Thyroid gland (tissue), 4 donors: ENCODE results near the gene TSPAN17. TPM values are rescaled to one million over a fixed set of nuclear protein-coding genes. Genes with fewer than 3 reads are reported as not detected.

ENCODE experiments used
- DNase-seq, 2 donors: peaks; one replicate each; pipeline ENCODE4 v3.0.0-alpha.2; 2019
- H3K27ac ChIP-seq, 3 donors: fragments of 200-600 bp; sonication (generic); 1 replicate in 2 of 3; 2 replicates in 1 of 3; pipeline ENCODE4 v1.5.1; 2016 to 2019; ENCODE audit warnings: mild to moderate bottlenecking in 1 of 3, moderate library complexity in 1 of 3
- H3K27me3 ChIP-seq: fragments of 200-600 bp; sonication (generic); one replicate; pipeline ENCODE4 v1.5.1; 2019
- H3K36me3 ChIP-seq, 2 donors: fragments of 200-600 bp; sonication (generic); one replicate each; pipeline ENCODE4 v1.5.1; 2016 to 2019
- H3K4me1 ChIP-seq, 2 donors: fragments of 200-600 bp; sonication (generic); one replicate each; pipeline ENCODE4 v1.5.1; 2017 to 2019
- H3K4me3 ChIP-seq, 3 donors: fragments of 200-600 bp; sonication (generic); replicated peaks in 1 of 3; 1 replicate in 2 of 3; 2 replicates in 1 of 3; pipeline ENCODE4 v1.5.1; 2016; ENCODE audit warnings: mild to moderate bottlenecking in 1 of 3
- H3K9me3 ChIP-seq: fragments of 200-600 bp; sonication (generic); one replicate; pipeline ENCODE4 v1.5.1; 2017
- CTCF ChIP-seq, 6 experiments: fragments of 200-600 bp in 3 of 6; fragments of 450-650 bp in 3 of 6; sonication (generic) in 3 of 6; IDR thresholded peaks; one replicate each; pipeline ENCODE4 v1.5.1; 2016 to 2019; ENCODE audit warnings: antibody characterized with exemption in 6 of 6, mild to moderate bottlenecking in 2 of 6, inconsistent platforms in 1 of 6, moderate library complexity in 1 of 6
- POLR2A ChIP-seq, 2 donors: fragments of 450-650 bp; IDR thresholded peaks; one replicate each; pipeline ENCODE4 v1.6.1; 2017; ENCODE audit warnings: antibody characterized with exemption in 2 of 2, mild to moderate bottlenecking in 2 of 2, moderate library complexity in 1 of 2
- WGBS, 2 donors: methylation state at CpG; one replicate each; pipeline ENCODE4 v1.1.5; 2017; 5-methylcytosine and 5-hydroxymethylcytosine counted together
- intact Hi-C: fragments of 100-400 bp; cut with DNase I; formaldehyde crosslinking; loops from one replicate; pipeline ENCODE4 v1.15.1; 2023
- total RNA-seq, 4 donors: library from RNA; depleted of rRNA; stranded (reverse); fragments of >200 nt; gene quantifications; one replicate each; pipeline ENCODE4 v1.2.3, GENCODE V29; 2016

Gene TSPAN17
- total RNA-seq, 4 donors from 2014 or later = 18.9 to 24.7 (median 21.0) TPM

- H3K9me3 ChIP-seq = no peaks in the 10 kb centered on the region
- 85 to 90% methylated on average over 4 to 5 of the region's 5 CpGs for WGBS, 2 donors
- no peak overlapping the region for H3K4me3 ChIP-seq
- no peak for DNase-seq
- TF ChIP-seq CTCF (IDR thresholded peaks at IDR 0.05) = no peak
- TF ChIP-seq POLR2A (IDR thresholded peaks at IDR 0.05) = no peak
- H3K27me3 ChIP-seq = no peaks in the 10 kb centered on the region
- H3K36me3 ChIP-seq = no peaks in the 10 kb centered on the region
- no peaks in the 10 kb centered on the region for H3K4me1 ChIP-seq
- intact Hi-C loops = no loop called here
- H3K27ac ChIP-seq = no peak overlapping the region
These were observed 40.6 kb downstream of the TSPAN17 start for GRCh38 chr5:176687881-176688280.

GRCh38 chr5:176690911-176691310 is 43.6 kb downstream of the TSPAN17 start:
- H3K9me3 ChIP-seq = no peaks in the 10 kb centered on the region
- H3K27ac ChIP-seq = no peak overlapping the region
- intact Hi-C loops = no loop called here
- no peaks in the 10 kb centered on the region for H3K27me3 ChIP-seq
- no peak for TF ChIP-seq POLR2A (IDR thresholded peaks at IDR 0.05)
- no peak for TF ChIP-seq CTCF (IDR thresholded peaks at IDR 0.05)
- WGBS, 2 donors = 76 to 87% methylated on average over 7 of the region's 7 CpGs
- no peak overlapping the region for H3K4me3 ChIP-seq
- no peaks in the 10 kb centered on the region for H3K4me1 ChIP-seq
- DNase-seq = no peak
- no peaks in the 10 kb centered on the region for H3K36me3 ChIP-seq

- no peak for DNase-seq
- H3K27me3 ChIP-seq = no peaks in the 10 kb centered on the region
- no peak overlapping the region for H3K4me3 ChIP-seq
- H3K36me3 ChIP-seq = no peaks in the 10 kb centered on the region
- TF ChIP-seq POLR2A (IDR thresholded peaks at IDR 0.05) (no peak), CTCF (IDR thresholded peaks at IDR 0.05) (no peak)
- H3K4me1 ChIP-seq = no peaks in the 10 kb centered on the region
- 91 to 92% methylated on average over 1 of the region's 1 CpG for WGBS, 2 donors
- intact Hi-C loops = no loop called here
- no peaks in the 10 kb centered on the region for H3K9me3 ChIP-seq
- no peak overlapping the region for H3K27ac ChIP-seq
These were observed 44.2 kb downstream of the TSPAN17 start for GRCh38 chr5:176691524-176691923.

GRCh38 chr5:176692326-176692725 is 45.0 kb downstream of the TSPAN17 start:
- no peak overlapping the region for H3K27ac ChIP-seq
- WGBS, 2 donors = 69 to 77% methylated on average over 5 of the region's 5 CpGs
- no peak for DNase-seq
- no peak for TF ChIP-seq POLR2A (IDR thresholded peaks at IDR 0.05)
- TF ChIP-seq CTCF (IDR thresholded peaks at IDR 0.05) = no peak
- no peaks in the 10 kb centered on the region for H3K9me3 ChIP-seq
- H3K36me3 ChIP-seq = no peaks in the 10 kb centered on the region
- H3K4me3 ChIP-seq = no peak overlapping the region
- no peaks in the 10 kb centered on the region for H3K27me3 ChIP-seq
- intact Hi-C loops = no loop called here
- no peaks in the 10 kb centered on the region for H3K4me1 ChIP-seq

- no peaks in the 10 kb centered on the region for H3K27me3 ChIP-seq
These were observed 45.7 kb downstream of the TSPAN17 start for GRCh38 chr5:176692839-176693476.

More at GRCh38 chr5:176692839-176693476, 45.7 kb downstream of the TSPAN17 start:
- intact Hi-C loops = no loop called here
- Histone ChIP-seq H3K27ac (no peak overlapping the region), H3K9me3 (no peaks in the 10 kb centered on the region), H3K36me3 (no peaks in the 10 kb centered on the region), H3K4me1 (no peaks in the 10 kb centered on the region), H3K4me3 (no peak overlapping the region)
- WGBS, 2 donors = 14 to 24% methylated on average over 13 of the region's 13 CpGs
- no peak for DNase-seq
- TF ChIP-seq POLR2A (IDR thresholded peaks at IDR 0.05) = no peak
- no peak for TF ChIP-seq CTCF (IDR thresholded peaks at IDR 0.05)
